A673 (cell line): ENCODE data around the gene CCDC178.

Experiments
- CTCF ChIP-seq: fragments of 300-800, 200-600 bp; sonication (generic); conservative IDR thresholded peaks from 2 replicates; pipeline ENCODE4 v1.5.1; 2017; ENCODE audit warnings: low read depth, mild to moderate bottlenecking, antibody characterized with exemption, low read length, moderate library complexity, mixed read lengths
- EZH2 ChIP-seq: fragments of 200-600 bp; sonication (generic); IDR thresholded peaks from 2 replicates; pipeline ENCODE4 v1.6.1; 2017; ENCODE audit warnings: borderline replicate concordance, low read depth, mild to moderate bottlenecking, mixed read lengths, antibody characterized with exemption, low read length; ENCODE audit not compliant: poor library complexity, severe bottlenecking

DNA sequence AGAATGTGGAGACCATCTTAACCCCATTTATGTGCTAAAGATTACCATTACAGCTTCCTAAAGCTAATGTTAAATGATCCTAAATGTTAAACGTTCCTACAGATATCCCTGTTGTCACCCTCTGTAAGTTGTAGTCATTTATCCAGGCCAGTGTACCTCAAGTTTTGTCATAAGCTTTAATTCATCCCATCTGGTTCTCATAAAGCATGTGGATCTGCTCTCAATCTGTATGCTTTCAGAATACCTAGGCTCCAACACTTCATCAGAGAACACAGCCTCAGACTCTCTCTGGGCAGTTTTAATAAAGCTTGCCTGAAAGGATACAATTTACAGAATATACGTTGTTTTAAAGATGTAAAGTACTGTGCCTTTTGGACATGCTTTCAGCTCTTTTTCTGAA, 4.2 kb upstream of the CCDC178 start:
- TF ChIP-seq CTCF (no peak), EZH2 (no peak)
